T-helper 1 cell treated with Interleukin-12 subunit alpha and Interleukin-12 subunit beta and Interleukin-4 antibody, amounts not matched to agents 30 μg/mL and 1 μg/mL, for 36 hours (primary cell): ENCODE results near the gene FAM236D.
"Not testable (repeated sequence)": the region's sequence is repeated elsewhere in the genome, so short reads cannot be mapped to it uniquely, and the experiment has no call there.

ENCODE experiments used
- H3K27ac Mint-ChIP-seq: one replicate; pipeline ENCODE4 v1.8.0; 2021; ENCODE audit warnings: mild to moderate bottlenecking, mixed read lengths
- H3K27me3 Mint-ChIP-seq: one replicate; pipeline ENCODE4 v1.8.0; 2021; ENCODE audit warnings: low read depth, mixed read lengths
- H3K36me3 Mint-ChIP-seq: one replicate; pipeline ENCODE4 v1.8.0; 2021; ENCODE audit warnings: low read depth, mixed read lengths
- H3K4me1 Mint-ChIP-seq: one replicate; pipeline ENCODE4 v1.8.0; 2021; ENCODE audit warnings: low read depth, mixed read lengths
- H3K4me3 Mint-ChIP-seq: one replicate; pipeline ENCODE4 v1.8.0; 2021; ENCODE audit warnings: mild to moderate bottlenecking, moderate library complexity, mixed read lengths
- H3K9me3 Mint-ChIP-seq: one replicate; pipeline ENCODE4 v1.8.0; 2021; ENCODE audit warnings: mixed read lengths

FAM236D gene

GRCh38 chrX:72808110-72808509, at the start of gene FAM236D:
TSS of gene FAM236D (minus strand) at chrX:72808210. CDS start at chrX:72808110, 100 bp downstream.
- not testable (repeated sequence) for H3K9me3 Mint-ChIP-seq, H3K27me3 Mint-ChIP-seq, H3K4me1 Mint-ChIP-seq, H3K4me3 Mint-ChIP-seq, H3K27ac Mint-ChIP-seq, H3K36me3 Mint-ChIP-seq

DNA sequence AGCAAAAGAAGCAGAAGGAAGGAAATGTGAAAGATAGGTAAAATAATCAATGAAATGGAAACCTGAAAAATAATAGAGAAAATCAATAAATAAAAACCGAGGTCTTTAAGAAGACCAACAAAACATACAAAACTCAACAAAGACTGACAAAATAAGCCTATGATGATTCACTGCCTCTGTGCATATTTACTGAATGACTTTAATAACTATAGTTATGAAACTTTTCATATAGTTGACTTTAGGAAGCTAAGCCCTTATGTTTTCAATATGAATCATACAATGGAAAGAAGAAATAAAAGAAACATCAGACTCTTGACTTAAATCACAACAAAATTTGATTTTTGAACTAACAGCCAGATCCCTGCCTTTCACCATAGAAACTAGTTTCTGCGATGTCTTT, 29.5 kb upstream of the FAM236D start:
- H3K4me3 Mint-ChIP-seq, H3K36me3 Mint-ChIP-seq, H3K9me3 Mint-ChIP-seq, H3K27ac Mint-ChIP-seq, H3K4me1 Mint-ChIP-seq, H3K27me3 Mint-ChIP-seq: not testable (repeated sequence)

DNA sequence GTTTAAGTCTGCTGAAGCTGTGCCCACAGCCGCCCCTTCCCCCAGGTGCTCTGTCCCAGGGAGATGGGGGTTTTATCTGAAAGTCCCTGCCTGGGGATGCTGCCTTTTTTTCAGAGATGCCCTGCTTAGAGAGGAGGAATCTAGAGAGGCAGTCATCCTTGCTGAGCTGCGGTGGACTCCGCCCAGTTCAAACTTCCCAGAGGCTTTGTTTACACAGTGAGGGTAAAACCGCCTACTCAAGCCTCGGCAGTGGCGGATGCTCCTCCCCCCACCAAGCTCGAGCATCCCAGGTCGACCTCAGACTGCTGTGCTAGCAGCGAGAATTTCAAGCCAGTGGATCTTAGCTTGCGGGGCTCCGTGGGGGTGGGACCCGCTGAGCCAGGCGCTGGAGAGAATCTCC, 22.7 kb upstream of the FAM236D start:
- H3K36me3 Mint-ChIP-seq, H3K27ac Mint-ChIP-seq, H3K4me3 Mint-ChIP-seq, H3K9me3 Mint-ChIP-seq, H3K4me1 Mint-ChIP-seq, H3K27me3 Mint-ChIP-seq: not testable (repeated sequence)

DNA sequence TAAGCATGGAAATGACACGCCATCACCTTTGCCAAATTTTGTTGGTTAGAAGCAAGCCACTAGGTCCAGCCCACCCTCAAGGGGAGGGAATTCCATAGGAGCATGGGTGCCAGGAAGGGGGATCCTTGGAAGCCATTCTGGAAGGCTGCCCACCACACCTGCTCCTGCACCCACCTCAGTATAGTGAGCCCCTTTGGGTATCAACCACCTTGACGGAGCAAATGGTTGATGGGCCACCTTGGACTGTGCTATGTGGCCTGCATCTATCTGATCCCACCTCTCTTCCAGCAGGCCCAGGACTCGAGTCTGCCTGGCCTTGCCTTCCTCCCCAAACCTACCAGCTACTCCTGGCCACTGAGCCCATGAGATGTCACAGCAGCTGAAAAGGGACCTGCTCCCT, 17.6 kb downstream of the FAM236D start:
- not testable (repeated sequence) for H3K27me3 Mint-ChIP-seq, H3K4me3 Mint-ChIP-seq, H3K27ac Mint-ChIP-seq, H3K9me3 Mint-ChIP-seq, H3K4me1 Mint-ChIP-seq, H3K36me3 Mint-ChIP-seq

DNA sequence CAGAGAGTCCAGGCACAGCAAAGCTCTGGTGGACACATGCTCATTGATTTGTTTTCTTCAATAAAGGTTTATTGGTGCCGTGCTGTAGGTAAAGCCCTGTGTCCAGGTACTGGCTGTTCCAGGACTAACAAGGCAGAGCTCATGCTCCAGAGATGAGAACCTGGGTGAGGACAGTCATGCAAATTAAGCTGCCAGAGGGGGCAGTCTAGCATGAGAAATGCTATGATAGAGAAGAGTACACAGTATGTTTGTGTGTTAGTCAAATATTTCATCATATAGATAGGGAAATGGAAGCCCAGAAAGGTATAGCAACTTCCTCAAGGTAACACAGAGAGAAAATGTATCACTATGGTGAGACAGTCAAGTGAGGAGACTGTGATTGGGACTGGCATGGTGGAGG, 19.9 kb downstream of the FAM236D start:
- not testable (repeated sequence) for H3K4me3 Mint-ChIP-seq, H3K27ac Mint-ChIP-seq, H3K9me3 Mint-ChIP-seq, H3K36me3 Mint-ChIP-seq, H3K4me1 Mint-ChIP-seq, H3K27me3 Mint-ChIP-seq

DNA sequence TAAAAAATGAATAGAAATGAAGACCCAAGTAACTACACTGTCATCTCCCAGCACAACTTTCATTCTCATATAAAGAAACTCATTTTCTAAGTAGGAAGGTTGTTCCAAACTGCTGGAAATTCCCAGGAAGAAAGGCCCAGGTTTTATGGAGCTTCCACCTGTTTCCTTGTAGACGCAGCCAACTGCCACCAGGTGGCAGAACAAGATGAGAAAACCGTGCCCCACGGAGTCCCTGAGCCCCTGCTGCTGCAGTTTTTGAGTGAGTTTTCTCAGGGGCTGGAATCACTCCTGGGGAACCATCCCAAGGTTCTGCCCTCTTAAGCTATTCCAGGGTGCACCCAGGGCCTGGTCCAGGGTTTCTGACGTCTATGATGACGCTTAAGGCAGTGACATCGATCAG, 24.0 kb downstream of the FAM236D start:
- not testable (repeated sequence) for H3K9me3 Mint-ChIP-seq, H3K4me3 Mint-ChIP-seq, H3K27me3 Mint-ChIP-seq, H3K36me3 Mint-ChIP-seq, H3K27ac Mint-ChIP-seq, H3K4me1 Mint-ChIP-seq

DNA sequence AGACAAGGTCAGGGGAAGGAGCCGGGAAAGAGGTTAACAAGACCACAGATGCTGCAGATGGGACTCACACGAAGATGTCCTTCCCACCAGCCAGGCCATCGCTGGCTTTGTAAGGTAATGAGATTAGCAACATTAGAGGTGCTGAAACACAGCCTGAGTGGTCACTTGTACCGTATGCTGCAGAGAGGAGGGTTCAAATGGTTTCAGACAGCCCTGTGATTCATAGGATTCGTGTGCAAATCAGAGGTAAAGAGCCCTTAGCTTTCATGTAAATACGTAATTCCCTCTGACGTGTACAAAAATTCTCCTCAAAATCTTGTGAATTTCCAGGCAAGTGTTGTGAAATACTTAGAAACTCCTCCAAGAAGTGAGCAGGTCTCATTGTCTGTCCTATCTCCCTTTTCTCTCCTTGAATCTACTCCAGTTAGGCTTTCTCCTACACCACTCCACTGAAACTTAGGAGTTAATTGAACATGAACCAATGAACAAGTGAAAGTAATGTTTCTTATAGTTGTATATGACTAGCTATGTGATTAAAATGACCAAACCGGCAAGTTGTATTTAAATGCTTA, 24.6 kb downstream of the FAM236D start:
- not testable (repeated sequence) for H3K27ac Mint-ChIP-seq, H3K36me3 Mint-ChIP-seq, H3K9me3 Mint-ChIP-seq, H3K27me3 Mint-ChIP-seq, H3K4me1 Mint-ChIP-seq, H3K4me3 Mint-ChIP-seq

GRCh38 chrX:72782560-72782959, 25.4 kb downstream of the FAM236D start, which contains the start of gene FAM236B:
TSS of gene FAM236B (minus strand) at chrX:72782660. CDS start at chrX:72782560, 100 bp downstream.
- H3K4me3 Mint-ChIP-seq, H3K4me1 Mint-ChIP-seq, H3K36me3 Mint-ChIP-seq, H3K27me3 Mint-ChIP-seq, H3K27ac Mint-ChIP-seq, H3K9me3 Mint-ChIP-seq: not testable (repeated sequence)

GRCh38 chrX:72778146-72778545, 29.9 kb downstream of the FAM236D start:
- H3K27me3 Mint-ChIP-seq, H3K36me3 Mint-ChIP-seq, H3K27ac Mint-ChIP-seq, H3K4me3 Mint-ChIP-seq, H3K9me3 Mint-ChIP-seq, H3K4me1 Mint-ChIP-seq: not testable (repeated sequence)

DNA sequence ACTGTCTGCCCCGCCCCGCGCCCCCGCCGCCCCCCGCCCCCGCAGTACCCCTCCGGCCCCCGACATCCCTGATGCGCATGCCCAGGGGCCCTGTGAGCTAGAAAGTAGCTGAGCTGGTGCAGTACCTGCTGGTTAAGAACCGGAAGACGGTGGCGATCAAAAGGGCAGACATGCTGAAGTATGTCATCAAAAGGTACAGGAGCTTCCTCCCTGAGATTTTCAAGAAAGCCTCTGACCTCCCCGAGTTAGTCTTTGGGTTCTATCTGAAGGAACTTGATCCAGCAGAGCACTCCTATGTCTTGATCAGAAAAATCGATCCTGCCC, 30.6 kb downstream of the FAM236D start:
- not testable (repeated sequence) for H3K27me3 Mint-ChIP-seq, H3K36me3 Mint-ChIP-seq, H3K9me3 Mint-ChIP-seq, H3K4me3 Mint-ChIP-seq, H3K27ac Mint-ChIP-seq, H3K4me1 Mint-ChIP-seq

DNA sequence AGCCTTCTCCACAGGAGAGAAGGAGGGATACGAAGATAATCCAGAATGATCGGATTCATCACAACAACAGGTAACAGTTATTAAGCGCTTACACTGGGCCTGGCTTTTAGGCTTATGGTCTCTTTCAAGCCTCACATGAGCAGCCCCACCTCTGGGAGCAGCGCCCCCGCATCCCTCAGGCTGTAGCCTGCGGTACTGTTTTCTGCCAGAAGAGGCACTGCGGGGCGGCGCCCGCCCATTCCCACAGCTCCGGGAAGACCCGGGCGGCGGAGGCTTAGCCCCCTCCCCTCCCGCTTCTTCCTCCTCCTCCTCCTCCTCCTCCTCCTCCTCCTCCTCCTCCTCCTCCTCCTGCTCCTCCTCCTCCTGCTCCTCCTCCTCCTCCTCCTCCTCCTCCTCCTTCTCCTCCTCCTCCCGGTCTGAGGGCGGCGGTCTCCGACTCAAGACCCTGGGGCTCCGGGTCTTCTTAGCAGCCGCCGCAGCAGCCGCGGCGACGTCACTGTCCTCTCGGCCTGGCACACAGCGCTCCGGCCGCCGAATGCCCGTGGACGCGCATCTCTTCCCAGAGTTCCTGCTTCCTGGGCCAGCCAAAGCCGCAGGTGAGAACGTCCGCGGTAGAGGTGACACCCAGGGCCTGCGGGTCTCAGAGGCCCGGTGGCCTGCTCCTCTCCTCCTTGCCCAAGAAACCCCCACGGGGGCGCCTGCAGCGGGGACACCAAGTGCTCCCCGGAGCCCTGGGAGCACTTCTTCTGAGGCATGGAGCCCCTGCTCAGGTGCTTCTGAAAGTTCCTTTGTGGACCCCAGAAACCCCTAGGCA, 31.1 kb downstream of the FAM236D start, which contains the start of gene DMRTC1B:
Gene DMRTC1B, plus strand, starts transcription at position 238 of the 814 bp plus-strand sequence. CDS start 68,246 bp downstream, outside the sequence.
- H3K9me3 Mint-ChIP-seq, H3K4me3 Mint-ChIP-seq, H3K27ac Mint-ChIP-seq, H3K36me3 Mint-ChIP-seq, H3K27me3 Mint-ChIP-seq, H3K4me1 Mint-ChIP-seq: not testable (repeated sequence)

- H3K27me3 Mint-ChIP-seq, H3K9me3 Mint-ChIP-seq, H3K4me1 Mint-ChIP-seq, H3K36me3 Mint-ChIP-seq, H3K27ac Mint-ChIP-seq, H3K4me3 Mint-ChIP-seq: not testable (repeated sequence)
Measured at GRCh38 chrX:72760454-72760853, 47.6 kb downstream of the FAM236D start.
